ENCODE measurements around the gene PDE7B.

The PDE7B gene

DNA sequence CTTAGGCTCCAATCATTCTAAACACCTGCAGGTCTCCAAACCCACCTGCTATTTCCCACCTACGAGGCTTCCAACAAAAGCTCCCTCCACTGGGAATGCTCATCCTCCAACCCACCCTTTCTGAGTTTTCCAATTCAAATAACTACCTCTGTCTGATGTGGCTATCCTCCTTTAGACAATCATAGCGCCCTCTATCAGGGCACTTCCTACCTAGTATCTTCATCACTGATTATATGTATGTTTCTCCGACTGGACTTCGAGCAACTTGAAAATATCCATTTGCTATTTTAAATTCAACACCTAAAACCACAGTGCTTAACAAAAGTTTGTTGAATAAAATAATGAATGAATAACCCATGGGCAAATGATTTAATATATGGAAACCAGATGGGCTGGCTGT, 357.3 kb downstream of the PDE7B start:
- H3K4me3 ChIP-seq (replicated peaks; ENCODE audit: low read depth, low read length) = no peak overlapping the region
- no peak for DNase-seq (ENCODE audit: extremely low read depth, insufficient read length)
- TF ChIP-seq CTCF (IDR thresholded peaks at IDR 0.05; ENCODE audit: insufficient read depth, low read length, poor library complexity, severe bottlenecking) = no peak

GRCh38 chr6:136209496-136209895, 358.0 kb downstream of the PDE7B start:
- Histone ChIP-seq H3K27me3 (replicated peaks; ENCODE audit: control insufficient read depth, insufficient read depth, low read length) (no peaks in the 10 kb centered on the region), H3K36me3 (ENCODE audit: control insufficient read depth, insufficient read depth, low read length) (no peaks in the 10 kb centered on the region), H3K4me3 (replicated peaks; ENCODE audit: low read depth, low read length) (no peak overlapping the region)
- no peak for DNase-seq (ENCODE audit: extremely low read depth, insufficient read length)
- TF ChIP-seq CTCF (IDR thresholded peaks at IDR 0.05; ENCODE audit: insufficient read depth, low read length, poor library complexity, severe bottlenecking) = no peak

More for the DNA sequence above, 357.3 kb downstream of the PDE7B start:
- no peaks in the 10 kb centered on the region for H3K36me3 ChIP-seq (ENCODE audit: control insufficient read depth, insufficient read depth, low read length)
- H3K27me3 ChIP-seq (replicated peaks; ENCODE audit: control insufficient read depth, insufficient read depth, low read length) = no peaks in the 10 kb centered on the region

GRCh38 chr6:136210398-136211165, 359.1 kb downstream of the PDE7B start:
- no peak for DNase-seq (ENCODE audit: extremely low read depth, insufficient read length)
- no peak overlapping the region for H3K4me3 ChIP-seq (replicated peaks; ENCODE audit: low read depth, low read length)
- no peak for TF ChIP-seq CTCF (IDR thresholded peaks at IDR 0.05; ENCODE audit: insufficient read depth, low read length, poor library complexity, severe bottlenecking)
- no peaks in the 10 kb centered on the region for H3K27me3 ChIP-seq (replicated peaks; ENCODE audit: control insufficient read depth, insufficient read depth, low read length)
- H3K36me3 ChIP-seq (ENCODE audit: control insufficient read depth, insufficient read depth, low read length) = no peaks in the 10 kb centered on the region

- TF ChIP-seq CTCF (IDR thresholded peaks at IDR 0.05; ENCODE audit: insufficient read depth, low read length, poor library complexity, severe bottlenecking) = no peak
- Histone ChIP-seq H3K36me3 (ENCODE audit: control insufficient read depth, insufficient read depth, low read length) (no peaks in the 10 kb centered on the region), H3K4me3 (replicated peaks; ENCODE audit: low read depth, low read length) (no peak overlapping the region), H3K27me3 (replicated peaks; ENCODE audit: control insufficient read depth, insufficient read depth, low read length) (no peaks in the 10 kb centered on the region)
- no peak for DNase-seq (ENCODE audit: extremely low read depth, insufficient read length)
Measured at GRCh38 chr6:136212608-136213007, 361.1 kb downstream of the PDE7B start.

GRCh38 chr6:136213012-136213539, 361.6 kb downstream of the PDE7B start:
- Histone ChIP-seq H3K27me3 (replicated peaks; ENCODE audit: control insufficient read depth, insufficient read depth, low read length) (no peaks in the 10 kb centered on the region), H3K36me3 (ENCODE audit: control insufficient read depth, insufficient read depth, low read length) (no peaks in the 10 kb centered on the region), H3K4me3 (replicated peaks; ENCODE audit: low read depth, low read length) (no peak overlapping the region)
- no peak for TF ChIP-seq CTCF (IDR thresholded peaks at IDR 0.05; ENCODE audit: insufficient read depth, low read length, poor library complexity, severe bottlenecking)
- no peak for DNase-seq (ENCODE audit: extremely low read depth, insufficient read length)

Data from GM06990 (cell line).